HepG2 (cell line): ENCODE measurements around the gene RTEL1. TPM values are rescaled to one million over a fixed set of nuclear protein-coding genes. Genes with fewer than 3 reads are reported as not detected.

Experiments used
- AGO1 ChIP-seq: fragments of 200-400 bp; formaldehyde crosslinking; IDR thresholded peaks from 2 replicates; pipeline ENCODE4 v1.6.1; 2017; ENCODE audit warnings: mild to moderate bottlenecking, low read depth, low read length, moderate library complexity; ENCODE audit not compliant: poor library complexity, severe bottlenecking
- FOXP1 ChIP-seq, 2 experiments: fragments of 450-650 bp in 1 of 2; IDR thresholded peaks; 2 replicates each; pipeline ENCODE4 v1.6.1; 2017 to 2018; ENCODE audit warnings: antibody characterized with exemption in 1 of 2
- HMG20B ChIP-seq: conservative IDR thresholded peaks from 2 replicates; pipeline ENCODE4 v1.6.1; 2016; ENCODE audit warnings: missing genetic modification reagents, missing compliant biosample characterization
- KAT7 ChIP-seq: IDR thresholded peaks from 2 replicates; pipeline ENCODE4 v1.6.1; 2018; ENCODE audit warnings: borderline replicate concordance, missing compliant biosample characterization
- KDM2A ChIP-seq: sonication (generic); formaldehyde crosslinking; IDR thresholded peaks from 2 replicates; pipeline ENCODE4 v1.4.0; 2020; ENCODE audit warnings: low read depth, missing genetic modification reagents, borderline replicate concordance
- MIER3 ChIP-seq: IDR thresholded peaks from 2 replicates; pipeline ENCODE4 v1.6.1; 2016; ENCODE audit warnings: missing compliant biosample characterization, borderline replicate concordance
- NCOA5 ChIP-seq: sonication (generic); formaldehyde crosslinking; IDR thresholded peaks from 2 replicates; pipeline ENCODE4 v1.4.0; 2020; ENCODE audit warnings: missing genetic modification reagents
- NFKB2 ChIP-seq: sonication (generic); formaldehyde crosslinking; IDR thresholded peaks from 2 replicates; pipeline ENCODE4 v1.4.0; 2020; ENCODE audit warnings: missing genetic modification reagents, borderline replicate concordance
- NONO ChIP-seq, 2 experiments: fragments of 450-650 bp in 1 of 2; sonication (generic) in 1 of 2; formaldehyde crosslinking in 1 of 2; IDR thresholded peaks in 1 of 2; conservative IDR thresholded peaks in 1 of 2; 2 replicates each; pipeline versions ENCODE4 v1.6.1 to v1.8.0; 2017 to 2022; ENCODE audit warnings: mild to moderate bottlenecking in 1 of 2, missing genetic modification reagents in 1 of 2, moderate library complexity in 1 of 2
- PAF1 ChIP-seq: IDR thresholded peaks from 2 replicates; pipeline ENCODE4 v1.6.1; 2016; ENCODE audit warnings: missing genetic modification reagents, missing compliant biosample characterization
- PHF8 ChIP-seq: sonication (generic); formaldehyde crosslinking; IDR thresholded peaks from 2 replicates; pipeline ENCODE4 v1.5.0; 2020; ENCODE audit warnings: missing genetic modification reagents
- REL ChIP-seq: sonication (generic); formaldehyde crosslinking; conservative IDR thresholded peaks from 2 replicates; pipeline ENCODE4 v1.8.0; 2022; ENCODE audit warnings: mild to moderate bottlenecking, missing genetic modification reagents, moderate library complexity
- SIN3B ChIP-seq: fragments of 150-350 bp; IDR thresholded peaks from 2 replicates; pipeline ENCODE4 v1.6.1; 2014; ENCODE audit warnings: low read length
- SRSF4 ChIP-seq: fragments of 200-400 bp; formaldehyde crosslinking; IDR thresholded peaks from one replicate; pipeline ENCODE4 v1.6.1; 2018; ENCODE audit warnings: mild to moderate bottlenecking, low read depth, low read length, moderate library complexity; ENCODE audit not compliant: poor library complexity, severe bottlenecking
- TARDBP ChIP-seq: sonication (generic); formaldehyde crosslinking; IDR thresholded peaks from 2 replicates; pipeline ENCODE4 v1.8.0; 2022; ENCODE audit warnings: mild to moderate bottlenecking, missing genetic modification reagents
- ZFP90 ChIP-seq: sonication (generic); formaldehyde crosslinking; IDR thresholded peaks from 2 replicates; pipeline ENCODE4 v1.8.0; 2022; ENCODE audit warnings: missing genetic modification reagents, mild to moderate bottlenecking, inconsistent platforms, borderline replicate concordance
- ZFY ChIP-seq: sonication (generic); formaldehyde crosslinking; IDR thresholded peaks from 2 replicates; pipeline ENCODE4 v1.4.0; 2020; ENCODE audit warnings: missing genetic modification reagents
- ZNF20 ChIP-seq: sonication (generic); formaldehyde crosslinking; IDR thresholded peaks from 2 replicates; pipeline ENCODE4 v1.4.0; 2020; ENCODE audit warnings: mild to moderate bottlenecking, moderate library complexity, missing genetic modification reagents
- ZNF644 ChIP-seq: IDR thresholded peaks from 2 replicates; pipeline ENCODE4 v1.6.1; 2016; ENCODE audit warnings: low read depth
- ZNF724P ChIP-seq: sonication (generic); formaldehyde crosslinking; IDR thresholded peaks from 2 replicates; pipeline ENCODE4 v1.8.0; 2022; ENCODE audit warnings: missing genetic modification reagents, borderline replicate concordance
- ZNF792 ChIP-seq: IDR thresholded peaks from 2 replicates; pipeline ENCODE4 v1.6.1; 2016
- polyA plus RNA-seq, 8 experiments: library from polyadenylated mRNA; depleted of rRNA in 3 of 8; stranded (reverse) in 7 of 8; unstranded in 1 of 8; fragments of >200 nt; fragmentation: Illumina TruSeq in 4 of 8; extraction: Trizol in 4 of 8; gene quantifications; 2 replicates each; pipeline versions ENCODE4 v1.2.1 to v1.2.3, GENCODE V29; 2011 to 2016; ENCODE audit warnings: low read depth in 4 of 8, missing spikeins in 1 of 8, mixed read lengths in 1 of 8; ENCODE audit not compliant: insufficient read depth in 1 of 8
- total RNA-seq, 5 experiments: library from RNA; depleted of rRNA; stranded (reverse); fragments of >200 nt; fragmentation: Illumina TruSeq; extraction: Trizol; gene quantifications; 2 replicates each; pipeline ENCODE4 v1.2.3, GENCODE V29; 2016; ENCODE audit warnings: low read depth in 1 of 5
- TF ChIP-seq, protein P1 (sequence below): sonication (generic); formaldehyde crosslinking; IDR thresholded peaks from 2 replicates; pipeline ENCODE4 v1.4.0; 2020; ENCODE audit warnings: missing genetic modification reagents, borderline replicate concordance
- TF ChIP-seq, protein P2 (sequence below): sonication (generic); formaldehyde crosslinking; IDR thresholded peaks from 2 replicates; pipeline ENCODE4 v1.9.0; 2022; ENCODE audit warnings: low read depth, missing genetic modification reagents
- TF ChIP-seq, protein P3 (sequence below): sonication (generic); formaldehyde crosslinking; conservative IDR thresholded peaks from 2 replicates; pipeline ENCODE4 v1.8.0; 2022; ENCODE audit warnings: mild to moderate bottlenecking, moderate library complexity, missing genetic modification reagents

RTEL1 gene
- total and polyA plus RNA-seq, 2 of the 13 experiments (the other 11 are each of a cell fraction or from before 2014, with no cell fraction given) = 21.8 to 36.4 TPM

DNA sequence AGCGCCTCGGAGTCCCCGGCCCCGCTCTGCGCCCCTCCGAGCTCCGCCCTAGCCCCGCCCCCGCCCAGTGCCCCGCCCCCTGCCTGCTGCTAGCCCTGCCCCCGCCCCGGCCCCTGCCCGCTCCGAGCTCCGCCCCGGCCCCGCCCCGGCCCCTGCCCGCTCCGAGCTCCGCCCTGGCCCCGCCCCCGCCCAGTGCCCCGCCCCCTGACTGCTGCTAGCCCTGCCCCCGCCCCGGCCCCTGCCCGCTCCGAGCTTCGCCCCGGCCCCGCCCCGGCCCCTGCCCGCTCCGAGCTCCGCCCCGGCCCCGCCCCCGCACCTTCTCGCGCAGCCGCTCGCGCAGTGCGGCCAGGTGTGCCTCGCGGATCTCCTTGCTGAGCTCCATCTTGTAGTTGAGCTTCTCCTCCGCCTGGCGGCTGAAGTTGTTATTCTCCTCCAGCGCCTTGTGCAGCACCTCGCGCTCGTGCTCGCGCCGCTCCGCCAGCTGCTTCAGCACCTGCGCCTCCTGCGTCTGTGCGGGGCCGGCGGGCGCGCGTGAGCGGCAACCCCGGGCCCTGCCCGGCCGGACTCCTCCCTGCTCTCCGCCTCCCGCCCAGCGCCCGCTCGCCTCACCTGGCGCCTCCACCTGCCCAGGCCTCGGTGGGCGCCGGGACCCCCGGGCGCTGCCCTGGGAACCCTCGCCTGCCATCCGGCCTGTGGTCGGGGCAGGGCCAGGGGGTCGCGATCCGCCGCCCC is 16.2 kb upstream of the RTEL1 start (continued):
- no peak for TF ChIP-seq AGO1
- TF ChIP-seq ZFY = peak; percentile 77
- TF ChIP-seq, protein P1, sequence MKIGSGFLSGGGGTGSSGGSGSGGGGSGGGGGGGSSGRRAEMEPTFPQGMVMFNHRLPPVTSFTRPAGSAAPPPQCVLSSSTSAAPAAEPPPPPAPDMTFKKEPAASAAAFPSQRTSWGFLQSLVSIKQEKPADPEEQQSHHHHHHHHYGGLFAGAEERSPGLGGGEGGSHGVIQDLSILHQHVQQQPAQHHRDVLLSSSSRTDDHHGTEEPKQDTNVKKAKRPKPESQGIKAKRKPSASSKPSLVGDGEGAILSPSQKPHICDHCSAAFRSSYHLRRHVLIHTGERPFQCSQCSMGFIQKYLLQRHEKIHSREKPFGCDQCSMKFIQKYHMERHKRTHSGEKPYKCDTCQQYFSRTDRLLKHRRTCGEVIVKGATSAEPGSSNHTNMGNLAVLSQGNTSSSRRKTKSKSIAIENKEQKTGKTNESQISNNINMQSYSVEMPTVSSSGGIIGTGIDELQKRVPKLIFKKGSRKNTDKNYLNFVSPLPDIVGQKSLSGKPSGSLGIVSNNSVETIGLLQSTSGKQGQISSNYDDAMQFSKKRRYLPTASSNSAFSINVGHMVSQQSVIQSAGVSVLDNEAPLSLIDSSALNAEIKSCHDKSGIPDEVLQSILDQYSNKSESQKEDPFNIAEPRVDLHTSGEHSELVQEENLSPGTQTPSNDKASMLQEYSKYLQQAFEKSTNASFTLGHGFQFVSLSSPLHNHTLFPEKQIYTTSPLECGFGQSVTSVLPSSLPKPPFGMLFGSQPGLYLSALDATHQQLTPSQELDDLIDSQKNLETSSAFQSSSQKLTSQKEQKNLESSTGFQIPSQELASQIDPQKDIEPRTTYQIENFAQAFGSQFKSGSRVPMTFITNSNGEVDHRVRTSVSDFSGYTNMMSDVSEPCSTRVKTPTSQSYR (CRISPR knock-in tag) = peak; percentile 16; the same call in 1 of the 2 replicates
- peak; percentile 86 for TF ChIP-seq KDM2A (CRISPR knock-in tag)
- TF ChIP-seq, protein P2, sequence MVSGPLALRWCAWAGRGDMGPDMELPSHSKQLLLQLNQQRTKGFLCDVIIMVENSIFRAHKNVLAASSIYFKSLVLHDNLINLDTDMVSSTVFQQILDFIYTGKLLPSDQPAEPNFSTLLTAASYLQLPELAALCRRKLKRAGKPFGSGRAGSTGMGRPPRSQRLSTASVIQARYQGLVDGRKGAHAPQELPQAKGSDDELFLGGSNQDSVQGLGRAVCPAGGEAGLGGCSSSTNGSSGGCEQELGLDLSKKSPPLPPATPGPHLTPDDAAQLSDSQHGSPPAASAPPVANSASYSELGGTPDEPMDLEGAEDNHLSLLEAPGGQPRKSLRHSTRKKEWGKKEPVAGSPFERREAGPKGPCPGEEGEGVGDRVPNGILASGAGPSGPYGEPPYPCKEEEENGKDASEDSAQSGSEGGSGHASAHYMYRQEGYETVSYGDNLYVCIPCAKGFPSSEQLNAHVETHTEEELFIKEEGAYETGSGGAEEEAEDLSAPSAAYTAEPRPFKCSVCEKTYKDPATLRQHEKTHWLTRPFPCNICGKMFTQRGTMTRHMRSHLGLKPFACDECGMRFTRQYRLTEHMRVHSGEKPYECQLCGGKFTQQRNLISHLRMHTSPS (CRISPR knock-in tag) = no peak
- peak; percentile 22; the same call in 1 of the 2 replicates for TF ChIP-seq NFKB2
- TF ChIP-seq SIN3B = no peak
- TF ChIP-seq PHF8 (CRISPR knock-in tag) = peak; percentile 75
- no peak for TF ChIP-seq ZNF644
- no peak for TF ChIP-seq HMG20B (CRISPR knock-in tag)
- TF ChIP-seq FOXP1 (IDR thresholded peaks at IDR 0.05) = no peak
- TF ChIP-seq FOXP1 (CRISPR knock-in tag; IDR thresholded peaks at IDR 0.05) = no peak
- TF ChIP-seq NCOA5 (CRISPR knock-in tag) = no peak
- TF ChIP-seq MIER3 = peak; percentile 60; the same call in 1 of the 2 replicates
- TF ChIP-seq ZNF724P = peak; percentile 56; the same call in 1 of the 2 replicates
- peak; percentile 66; the same call in 1 of the 2 replicates for TF ChIP-seq ZNF792 (CRISPR knock-in tag)
- TF ChIP-seq SRSF4 = no peak
- TF ChIP-seq NONO (IDR thresholded peaks at IDR 0.05) = no peak
- TF ChIP-seq NONO (CRISPR knock-in tag; conservative IDR thresholded peaks at IDR 0.05) = peak; percentile 73; the same call in 1 of the 2 replicates
- TF ChIP-seq TARDBP (CRISPR knock-in tag) = peak; percentile 41; the same call in 1 of the 2 replicates
- TF ChIP-seq, protein P3, sequence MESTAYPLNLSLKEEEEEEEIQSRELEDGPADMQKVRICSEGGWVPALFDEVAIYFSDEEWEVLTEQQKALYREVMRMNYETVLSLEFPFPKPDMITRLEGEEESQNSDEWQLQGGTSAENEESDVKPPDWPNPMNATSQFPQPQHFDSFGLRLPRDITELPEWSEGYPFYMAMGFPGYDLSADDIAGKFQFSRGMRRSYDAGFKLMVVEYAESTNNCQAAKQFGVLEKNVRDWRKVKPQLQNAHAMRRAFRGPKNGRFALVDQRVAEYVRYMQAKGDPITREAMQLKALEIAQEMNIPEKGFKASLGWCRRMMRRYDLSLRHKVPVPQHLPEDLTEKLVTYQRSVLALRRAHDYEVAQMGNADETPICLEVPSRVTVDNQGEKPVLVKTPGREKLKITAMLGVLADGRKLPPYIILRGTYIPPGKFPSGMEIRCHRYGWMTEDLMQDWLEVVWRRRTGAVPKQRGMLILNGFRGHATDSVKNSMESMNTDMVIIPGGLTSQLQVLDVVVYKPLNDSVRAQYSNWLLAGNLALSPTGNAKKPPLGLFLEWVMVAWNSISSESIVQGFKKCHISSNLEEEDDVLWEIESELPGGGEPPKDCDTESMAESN (CRISPR knock-in tag) = peak; percentile 83
- no peak for TF ChIP-seq PAF1 (CRISPR knock-in tag)
- TF ChIP-seq ZNF20 = no peak
- TF ChIP-seq KAT7 = peak; percentile 83; the same call in 1 of the 2 replicates
- no peak for TF ChIP-seq REL (CRISPR knock-in tag)
- no peak; the same call in 1 of the 2 replicates for TF ChIP-seq ZFP90 (CRISPR knock-in tag)
